Ovary (tissue), 9 donors: Measurements from ENCODE around the gene TMEM126A. TPM values are rescaled to one million over a fixed set of nuclear protein-coding genes. Genes with fewer than 3 reads are reported as not detected.

Source experiments
- DNase-seq, 5 donors: peaks; one replicate each; pipeline ENCODE4 v3.0.0-alpha.2; 2019 to 2020
- H3K27ac ChIP-seq, 2 donors: fragments of 200-600 bp; one replicate each; pipeline versions ENCODE4 v1.5.1 to v1.8.0; 2019 to 2022
- H3K27me3 ChIP-seq: fragments of 200-600 bp; one replicate; pipeline ENCODE4 v1.8.0; 2022
- H3K36me3 ChIP-seq: fragments of 200-600 bp; sonication (generic); one replicate; pipeline ENCODE4 v1.5.1; 2019
- H3K4me1 ChIP-seq: one replicate; pipeline ENCODE4 v1.8.1; 2013; ENCODE audit warnings: mild to moderate bottlenecking, moderate library complexity; ENCODE audit not compliant: insufficient read depth
- H3K4me3 ChIP-seq: fragments of 200-600 bp; sonication (generic); one replicate; pipeline ENCODE4 v1.5.1; 2017
- H3K9me3 ChIP-seq, 2 donors: fragments of 200-600 bp in 1 of 2; sonication (generic) in 1 of 2; one replicate each; pipeline versions ENCODE4 v1.5.1 to v1.8.1; 2013 to 2019; ENCODE audit warnings: mild to moderate bottlenecking in 1 of 2, moderate library complexity in 1 of 2
- EP300 ChIP-seq: sonication (generic); formaldehyde crosslinking; IDR thresholded peaks from one replicate; pipeline ENCODE4 v1.6.1; 2017; ENCODE audit warnings: antibody characterized with exemption
- POLR2A ChIP-seq: fragments of 450-650 bp; IDR thresholded peaks from one replicate; pipeline ENCODE4 v1.6.1; 2017; ENCODE audit warnings: antibody characterized with exemption, mild to moderate bottlenecking, moderate library complexity
- WGBS, 3 donors: extraction: QIAGEN DNeasy Blood & Tissue Kit in 1 of 3; methylation state at CpG; one replicate each; pipeline versions ENCODE4 v1.1.5 to v1.1.7; 2013 to 2017; 5-methylcytosine and 5-hydroxymethylcytosine counted together
- intact Hi-C, 4 donors: fragments of 100-400 bp; cut with DNase I; formaldehyde crosslinking; loops; one replicate each; pipeline versions ENCODE4 v1.11.0 to v1.15.1; 2022 to 2023
- polyA plus RNA-seq, 2 donors: library from polyadenylated mRNA; stranded (reverse); fragments of 200-250 nt in 1 of 2; fragments of 350-450 nt in 1 of 2; fragmentation: Illumina TruSeq in 1 of 2; extraction: RNeasy Lipid Tissue Mini Kit (QIAGEN cat#74804) in 1 of 2; gene quantifications; one replicate each; pipeline ENCODE4 v1.2.3, GENCODE V29; 2013 to 2014
- total RNA-seq, 7 donors: library from RNA; depleted of rRNA in 2 of 7; stranded (reverse); fragments of >200 nt in 2 of 7; fragmentation: NEBNext Ultra II Directional in 3 of 7; extraction: Animal tissue kit (Norgen Biotek cat#: 25700) in 3 of 7; gene quantifications; one replicate each; pipeline versions ENCODE4 v1.1.0 to v1.2.4, GENCODE V29; 2016 to 2023
- TF ChIP-seq, protein P1 (sequence below), 3 donors: fragments of 450-650 bp in 2 of 3; fragments of 200-600 bp in 1 of 3; IDR thresholded peaks; one replicate each; pipeline versions ENCODE4 v1.5.1 to v1.8.0; 2016 to 2022; ENCODE audit warnings: antibody characterized with exemption in 3 of 3, mild to moderate bottlenecking in 1 of 3
- donor health status: DM: no; HTN: no; CAD: no; lungs with moderate emphysema.
- donor health status: DM: no; HTN: no; CAD: no.
- donor health status: Bipolar disorder and iron deficiency.
- donor health status: DM: yes; HTN: yes; CAD: no.
- donor health status: DM: no; HTN: no; CAD: no.
- donor health status: DM: yes; HTN: yes; CAD: no.

TMEM126A gene
- total and polyA plus RNA-seq, 9 donors: 16.9 to 31.5 (median 22.3) TPM

- H3K9me3 ChIP-seq: no peaks in the 10 kb centered on the region
- H3K4me1 ChIP-seq: peaks cover 2% of the 10 kb centered on the region
- no peaks in the 10 kb centered on the region for H3K27me3 ChIP-seq
- DNase-seq: no peak
- H3K4me3 ChIP-seq: no peak overlapping the region
- TF ChIP-seq, protein P1, sequence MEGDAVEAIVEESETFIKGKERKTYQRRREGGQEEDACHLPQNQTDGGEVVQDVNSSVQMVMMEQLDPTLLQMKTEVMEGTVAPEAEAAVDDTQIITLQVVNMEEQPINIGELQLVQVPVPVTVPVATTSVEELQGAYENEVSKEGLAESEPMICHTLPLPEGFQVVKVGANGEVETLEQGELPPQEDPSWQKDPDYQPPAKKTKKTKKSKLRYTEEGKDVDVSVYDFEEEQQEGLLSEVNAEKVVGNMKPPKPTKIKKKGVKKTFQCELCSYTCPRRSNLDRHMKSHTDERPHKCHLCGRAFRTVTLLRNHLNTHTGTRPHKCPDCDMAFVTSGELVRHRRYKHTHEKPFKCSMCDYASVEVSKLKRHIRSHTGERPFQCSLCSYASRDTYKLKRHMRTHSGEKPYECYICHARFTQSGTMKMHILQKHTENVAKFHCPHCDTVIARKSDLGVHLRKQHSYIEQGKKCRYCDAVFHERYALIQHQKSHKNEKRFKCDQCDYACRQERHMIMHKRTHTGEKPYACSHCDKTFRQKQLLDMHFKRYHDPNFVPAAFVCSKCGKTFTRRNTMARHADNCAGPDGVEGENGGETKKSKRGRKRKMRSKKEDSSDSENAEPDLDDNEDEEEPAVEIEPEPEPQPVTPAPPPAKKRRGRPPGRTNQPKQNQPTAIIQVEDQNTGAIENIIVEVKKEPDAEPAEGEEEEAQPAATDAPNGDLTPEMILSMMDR (IDR thresholded peaks at IDR 0.05): no peak
- TF ChIP-seq POLR2A (no peak), EP300 (no peak)
- no peak overlapping the region for H3K27ac ChIP-seq
- no peaks in the 10 kb centered on the region for H3K36me3 ChIP-seq
- 3 to 5% (median 5%) methylated on average over 1 of the region's 1 CpG for WGBS, 3 donors
- intact Hi-C loops: no loop called here
These were observed 10.4 kb downstream of the TMEM126A start for GRCh38 chr11:85658180-85658579.

- Histone ChIP-seq H3K4me3 (peak overlapping the region; percentile 68), H3K27me3 (no peaks in the 10 kb centered on the region), H3K4me1 (peaks cover 2% of the 10 kb centered on the region), H3K27ac (no peak overlapping the region), H3K9me3 (no peaks in the 10 kb centered on the region), H3K36me3 (no peaks in the 10 kb centered on the region)
- WGBS, 3 donors: 2% methylated on average over 4 of the region's 4 CpGs
- no peak for DNase-seq
- intact Hi-C loops: loop anchor here in 1 of 4 donors (5.0 kb wide), 1 partner anchor 35 kb away; the partner anchor contains the start of genes DLG2 and TMEM126B
- TF ChIP-seq, protein P1 (IDR thresholded peaks at IDR 0.05): no peak
- TF ChIP-seq EP300 (no peak), POLR2A (no peak)
These were observed 14.4 kb downstream of the TMEM126A start for GRCh38 chr11:85661972-85662664.

- Histone ChIP-seq H3K27ac (peak overlapping the region in 1 of 2 donors; percentile 98), H3K9me3 (no peaks in the 10 kb centered on the region), H3K36me3 (no peaks in the 10 kb centered on the region), H3K4me1 (peaks cover 2% of the 10 kb centered on the region), H3K4me3 (peak overlapping the region; percentile 68), H3K27me3 (no peaks in the 10 kb centered on the region)
- 1 to 2% (median 1%) methylated on average over 10 of the region's 10 CpGs for WGBS, 3 donors
- no peak for TF ChIP-seq POLR2A
- TF ChIP-seq, protein P1 (IDR thresholded peaks at IDR 0.05): no peak
- DNase-seq: no peak
- intact Hi-C loops: loop anchor here in 1 of 4 donors (5.0 kb wide), 1 partner anchor 36 kb away; the partner anchor contains the start of genes DLG2 and TMEM126B
These were observed 15.4 kb downstream of the TMEM126A start for GRCh38 chr11:85663080-85663752.

GRCh38 chr11:85663753-85664614 lies 16.2 kb downstream of the TMEM126A start:
- TF ChIP-seq, protein P1 (IDR thresholded peaks at IDR 0.05): peak; percentile 36 to 58 (median 41)
- TF ChIP-seq EP300 (no peak), POLR2A (no peak)
- no peaks in the 10 kb centered on the region for H3K27me3 ChIP-seq
- H3K9me3 ChIP-seq: no peaks in the 10 kb centered on the region
- WGBS, 3 donors: 0 to 1% (median 0%) methylated on average over 70 to 73 of the region's 73 CpGs
- H3K4me1 ChIP-seq: peaks cover 2% of the 10 kb centered on the region
- H3K27ac ChIP-seq: peak overlapping the region; percentile 76 to 98
- peak overlapping the region; percentile 68 for H3K4me3 ChIP-seq
- intact Hi-C loops: loop anchor here in 1 of 4 donors (5.0 kb wide), 1 partner anchor 37 kb away; the partner anchor contains the start of genes DLG2 and TMEM126B
- no peaks in the 10 kb centered on the region for H3K36me3 ChIP-seq
- DNase-seq: peak; percentile 58 to 77 (median 73)
